Measurements from ENCODE around the gene E2F1. TPM values are rescaled to one million over a fixed set of nuclear protein-coding genes. Genes with fewer than 3 reads are reported as not detected.

Gene E2F1
- total RNA-seq, 2 donors from 2014 or later = 26.9 to 33.7 TPM

- Mint-ChIP-seq H3K27ac (peak overlapping the region; percentile 59), H3K27me3 (ENCODE audit: insufficient read depth) (peaks cover 10% of the 10 kb centered on the region), H3K4me1 (peaks cover 18% of the 10 kb centered on the region), H3K36me3 (ENCODE audit: low read depth) (peaks cover 6% of the 10 kb centered on the region), H3K4me3 (no peak overlapping the region), H3K9me3 (peaks cover 22% of the 10 kb centered on the region)
- TF ChIP-seq CTCF (conservative IDR thresholded peaks at IDR 0.05) = peak; percentile 57
- Histone ChIP-seq H3K36me3 (ENCODE audit: control insufficient read depth, insufficient read depth, low read length) (no peaks in the 10 kb centered on the region), H3K4me3 (ENCODE audit: low read length) (no peak overlapping the region), H3K9me3 (ENCODE audit: control insufficient read depth, low read length) (no peaks in the 10 kb centered on the region), H3K27ac (ENCODE audit: low read depth, low read length) (peak overlapping the region; percentile 92), H3K27me3 (ENCODE audit: control insufficient read depth, insufficient read depth, low read length, poor library complexity, severe bottlenecking) (no peaks in the 10 kb centered on the region), H3K9ac (ENCODE audit: extremely low read depth, low read length, poor library complexity, severe bottlenecking) (no peak overlapping the region), H3K4me1 (ENCODE audit: control insufficient read depth, insufficient read depth, low read length) (peaks cover 6% of the 10 kb centered on the region)
- no peak for DNase-seq
- WGBS, 2 experiments (ENCODE audit: insufficient coverage in 1 of 2, insufficient read length in 1 of 2) = 82 to 83% methylated on average over 5 to 14 of the region's 17 CpGs
Measured at GRCh38 chr20:33693741-33694638, 7.8 kb upstream of the E2F1 start.

- H3K36me3 Mint-ChIP-seq (ENCODE audit: low read depth) = peaks cover 3% of the 10 kb centered on the region
- H3K27ac ChIP-seq (ENCODE audit: low read depth, low read length) = peak overlapping the region; percentile 92
- H3K27ac Mint-ChIP-seq = no peak overlapping the region
- peaks cover 10% of the 10 kb centered on the region for H3K4me1 ChIP-seq (ENCODE audit: control insufficient read depth, insufficient read depth, low read length)
- peaks cover 25% of the 10 kb centered on the region for H3K4me1 Mint-ChIP-seq
- no peak overlapping the region for H3K4me3 ChIP-seq (ENCODE audit: low read length)
- DNase-seq = no peak
- H3K9me3 Mint-ChIP-seq = peaks cover 15% of the 10 kb centered on the region
- no peaks in the 10 kb centered on the region for H3K27me3 ChIP-seq (ENCODE audit: control insufficient read depth, insufficient read depth, low read length, poor library complexity, severe bottlenecking)
- H3K9me3 ChIP-seq (ENCODE audit: control insufficient read depth, low read length) = no peaks in the 10 kb centered on the region
- H3K36me3 ChIP-seq (ENCODE audit: control insufficient read depth, insufficient read depth, low read length) = no peaks in the 10 kb centered on the region
- peaks cover 7% of the 10 kb centered on the region for H3K27me3 Mint-ChIP-seq (ENCODE audit: insufficient read depth)
- no peak for TF ChIP-seq CTCF (conservative IDR thresholded peaks at IDR 0.05)
- WGBS, 2 experiments (ENCODE audit: insufficient coverage in 1 of 2, insufficient read length in 1 of 2) = 84 to 93% methylated on average over 3 to 4 of the region's 5 CpGs
- no peak overlapping the region for H3K4me3 Mint-ChIP-seq
- H3K9ac ChIP-seq (ENCODE audit: extremely low read depth, low read length, poor library complexity, severe bottlenecking) = no peak overlapping the region
Measured at GRCh38 chr20:33693289-33693688, 7.1 kb upstream of the E2F1 start.

GRCh38 chr20:33689973-33690372, 3.8 kb upstream of the E2F1 start:
- WGBS, 2 experiments (ENCODE audit: insufficient coverage in 1 of 2, insufficient read length in 1 of 2) = 51% methylated on average over 4 of the region's 4 CpGs; no CpG with 5 or more reads in 1 of the 2 experiments
- Mint-ChIP-seq H3K9me3 (no peaks in the 10 kb centered on the region), H3K4me1 (peaks cover 34% of the 10 kb centered on the region), H3K27me3 (ENCODE audit: insufficient read depth) (peaks cover 8% of the 10 kb centered on the region), H3K4me3 (no peak overlapping the region), H3K27ac (no peak overlapping the region), H3K36me3 (ENCODE audit: low read depth) (no peaks in the 10 kb centered on the region)
- no peak for TF ChIP-seq CTCF (conservative IDR thresholded peaks at IDR 0.05)
- DNase-seq = no peak
- no peak overlapping the region for H3K4me3 ChIP-seq (ENCODE audit: low read length)
- no peak overlapping the region for H3K9ac ChIP-seq (ENCODE audit: extremely low read depth, low read length, poor library complexity, severe bottlenecking)
- H3K27me3 ChIP-seq (ENCODE audit: control insufficient read depth, insufficient read depth, low read length, poor library complexity, severe bottlenecking) = no peaks in the 10 kb centered on the region
- no peaks in the 10 kb centered on the region for H3K36me3 ChIP-seq (ENCODE audit: control insufficient read depth, insufficient read depth, low read length)
- no peaks in the 10 kb centered on the region for H3K9me3 ChIP-seq (ENCODE audit: control insufficient read depth, low read length)
- H3K4me1 ChIP-seq (ENCODE audit: control insufficient read depth, insufficient read depth, low read length) = peaks cover 10% of the 10 kb centered on the region
- no peak overlapping the region for H3K27ac ChIP-seq (ENCODE audit: low read depth, low read length)
